GM10248 (cell line): ENCODE data around the gene LRRC28.
A peak's percentile ranks its signal among the peaks of the same experiment; 100 is the strongest.

Source experiments
- CTCF ChIA-PET: fragments of 300-600 bp; sonication (Branson Sonifier 250); formaldehyde crosslinking; extraction: SDS; loops from one replicate; lab custom pipeline; 2021; ENCODE audit warnings: antibody characterized with exemption; lab: Yijun Ruan, JAX
- POLR2A ChIA-PET: fragments of 350-650 bp; sonication (Branson Sonifier 250); formaldehyde crosslinking; extraction: SDS; loops from one replicate; lab custom pipeline; 2020; ENCODE audit warnings: antibody characterized with exemption; lab: Yijun Ruan, JAX
- DNase-seq: peaks from one replicate; pipeline ENCODE4 v3.0.0; 2012; ENCODE audit errors: extremely low spot score
- CTCF ChIP-seq: IDR thresholded peaks from 2 replicates; pipeline ENCODE4 v1.5.1; 2012; ENCODE audit warnings: mild to moderate bottlenecking, low read depth; ENCODE audit errors: extremely low read depth, missing control alignments, control extremely low read depth

The LRRC28 gene

GRCh38 chr15:99424978-99425656 is 173.8 kb downstream of the LRRC28 start:
- POLR2A ChIA-PET, result no interaction called here
- no peak for TF ChIP-seq CTCF
- CTCF ChIA-PET, result interaction anchor here (1.1 to 1.7 kb wide), 2 partner anchors 8 to 280 kb away, joined by 3 to 4 read pairs; no protein-coding TSS in a partner anchor
- DNase-seq, result peak; percentile 81

GRCh38 chr15:99425657-99426301 is 174.5 kb downstream of the LRRC28 start:
- no peak for DNase-seq
- ChIA-PET CTCF (interaction anchor here (1.1 kb wide), 1 partner anchor 279 kb away, joined by 3 read pairs; no protein-coding TSS in a partner anchor), POLR2A (no interaction called here)
- no peak for TF ChIP-seq CTCF

GRCh38 chr15:99426431-99427105 is 175.3 kb downstream of the LRRC28 start:
- POLR2A ChIA-PET, result no interaction called here
- TF ChIP-seq CTCF, result no peak
- CTCF ChIA-PET, result interaction anchor here (1.0 kb wide), 1 partner anchor 278 kb away, joined by 3 read pairs; no protein-coding TSS in a partner anchor
- DNase-seq, result no peak

- DNase-seq, result no peak
- POLR2A ChIA-PET, result no interaction called here
- CTCF ChIA-PET, result interaction anchor here (1.0 kb wide), 1 partner anchor 277 kb away, joined by 3 read pairs; no protein-coding TSS in a partner anchor
- TF ChIP-seq CTCF, result no peak
Measured at GRCh38 chr15:99427210-99427609, 175.9 kb downstream of the LRRC28 start.

- DNase-seq, result no peak
- no peak for TF ChIP-seq CTCF
- ChIA-PET POLR2A (no interaction called here), CTCF (interaction anchor here (0.8 to 1.3 kb wide), 3 partner anchors 18 to 21 kb away, joined by 3 to 4 read pairs (median 3); no protein-coding TSS in a partner anchor)
Measured at GRCh38 chr15:99427668-99428361, 176.5 kb downstream of the LRRC28 start.

GRCh38 chr15:99429681-99430081 is 178.4 kb downstream of the LRRC28 start:
- TF ChIP-seq CTCF, result no peak
- CTCF ChIA-PET, result interaction anchor here (1.4 kb wide), 1 partner anchor 14 kb away, joined by 3 read pairs; no protein-coding TSS in a partner anchor
- DNase-seq, result no peak
- POLR2A ChIA-PET, result no interaction called here
